K562 (cell line): ENCODE data around the gene B3GAT3. TPM values are rescaled to one million over a fixed set of nuclear protein-coding genes. Genes with fewer than 3 reads are reported as not detected.

Experiments
- EP400 ChIP-seq: fragments of 450-650 bp; IDR thresholded peaks from 2 replicates; pipeline ENCODE4 v1.6.1; 2017; ENCODE audit warnings: antibody characterized with exemption, mild to moderate bottlenecking, moderate library complexity
- ESRRA ChIP-seq: fragments of 450-650 bp; IDR thresholded peaks from 2 replicates; pipeline ENCODE4 v1.6.1; 2014; ENCODE audit warnings: low read depth, mild to moderate bottlenecking, moderate library complexity, borderline replicate concordance
- ETV1 ChIP-seq: fragments of 450-650 bp; conservative IDR thresholded peaks from 2 replicates; pipeline ENCODE4 v1.6.1; 2016; ENCODE audit warnings: missing genetic modification characterization, control low read depth, low read depth, missing compliant biosample characterization
- ETV5 ChIP-seq: sonication (generic); formaldehyde crosslinking; IDR thresholded peaks from 2 replicates; pipeline ENCODE4 v1.4.0; 2020; ENCODE audit warnings: low read depth, mild to moderate bottlenecking, missing genetic modification reagents
- HOXB6 ChIP-seq: fragments of 250-450 bp; sonication (Bioruptor Pico); IDR thresholded peaks from 2 replicates; pipeline ENCODE4 v1.5.1; 2022; ENCODE audit warnings: mild to moderate bottlenecking, borderline replicate concordance
- KDM4B ChIP-seq, 2 experiments: fragments of 450-650 bp in 1 of 2; sonication (generic) in 1 of 2; IDR thresholded peaks; 2 replicates each; pipeline ENCODE4 v1.6.1; 2016 to 2017; ENCODE audit warnings: borderline replicate concordance in 2 of 2, antibody characterized with exemption in 1 of 2, low read depth in 1 of 2, mild to moderate bottlenecking in 1 of 2
- MIER1 ChIP-seq: fragments of 450-650 bp; IDR thresholded peaks from 2 replicates; pipeline ENCODE4 v1.6.1; 2016; ENCODE audit warnings: antibody characterized with exemption, mild to moderate bottlenecking, low read depth
- NCOA1 ChIP-seq: fragments of 450-650 bp; IDR thresholded peaks from 2 replicates; pipeline ENCODE4 v1.6.1; 2016; ENCODE audit warnings: low read depth
- NONO ChIP-seq, 2 experiments: fragments of 200-400 bp in 1 of 2; fragments of 450-650 bp in 1 of 2; formaldehyde crosslinking in 1 of 2; IDR thresholded peaks; 2 replicates each; pipeline ENCODE4 v1.6.1; 2017; ENCODE audit warnings: low read depth in 2 of 2, mild to moderate bottlenecking in 2 of 2, moderate library complexity in 2 of 2, low read length in 1 of 2
- PHB ChIP-seq: fragments of 250-450 bp; sonication (Bioruptor Pico); IDR thresholded peaks from 2 replicates; pipeline ENCODE4 v1.5.0; 2021
- PHB2 ChIP-seq: fragments of 450-650 bp; IDR thresholded peaks from 2 replicates; pipeline ENCODE4 v1.6.1; 2017; ENCODE audit warnings: low read depth
- PML ChIP-seq: IDR thresholded peaks from 2 replicates; pipeline ENCODE4 v1.6.1; 2012; ENCODE audit warnings: low read length, inconsistent platforms
- PTRF ChIP-seq: fragments of 450-650 bp; IDR thresholded peaks from 2 replicates; pipeline ENCODE4 v1.6.1; 2016; ENCODE audit warnings: mild to moderate bottlenecking, missing genetic modification characterization, missing compliant biosample characterization
- SIN3A ChIP-seq, 2 experiments: fragments of 150-350 bp in 1 of 2; IDR thresholded peaks; 2 replicates each; pipeline ENCODE4 v1.6.1; 2011 to 2016; ENCODE audit warnings: borderline replicate concordance in 2 of 2, low read depth in 2 of 2, low read length in 2 of 2, mild to moderate bottlenecking in 2 of 2, moderate library complexity in 2 of 2; ENCODE audit not compliant: control insufficient read depth in 1 of 2
- SRSF3 ChIP-seq: fragments of 200-400 bp; formaldehyde crosslinking; IDR thresholded peaks from 2 replicates; pipeline ENCODE4 v1.6.1; 2016; ENCODE audit warnings: mild to moderate bottlenecking, low read length, moderate library complexity; ENCODE audit not compliant: insufficient read depth
- XRCC5 ChIP-seq: fragments of 200-400 bp; formaldehyde crosslinking; IDR thresholded peaks from 2 replicates; pipeline ENCODE4 v1.6.1; 2017; ENCODE audit warnings: low read depth, mild to moderate bottlenecking, low read length
- ZNF121 ChIP-seq: sonication (generic); formaldehyde crosslinking; conservative IDR thresholded peaks from 2 replicates; pipeline ENCODE4 v1.8.0; 2022; ENCODE audit warnings: missing genetic modification reagents
- ZNF79 ChIP-seq: fragments of 250-450 bp; sonication (Bioruptor Pico); IDR thresholded peaks from 2 replicates; pipeline ENCODE4 v1.4.0; 2020; ENCODE audit warnings: low read depth, mild to moderate bottlenecking, moderate library complexity
- polyA plus RNA-seq, 8 experiments: library from polyadenylated mRNA; depleted of rRNA in 4 of 8; stranded (reverse) in 5 of 8; unstranded in 3 of 8; fragments of >200 nt; fragmentation: Nextera tagmentation in 2 of 8; fragmentation: Illumina TruSeq in 1 of 8; extraction: Ambion mirVana in 2 of 8; extraction: Trizol in 1 of 8; gene quantifications; 2 replicates each; pipeline versions ENCODE4 v1.2.1 to v1.2.3, GENCODE V29; 2011 to 2014; ENCODE audit warnings: inconsistent platforms in 1 of 8, missing spikeins in 1 of 8
- total RNA-seq, 7 experiments: library from RNA; depleted of rRNA in 6 of 7; stranded (reverse); fragments of >200 nt in 6 of 7; fragmentation: Illumina TruSeq in 2 of 7; extraction: Trizol in 2 of 7; gene quantifications; 2 replicates each; pipeline versions ENCODE4 v1.2.1 to v1.2.3, GENCODE V29; 2011 to 2021; ENCODE audit warnings: low replicate concordance in 1 of 7
- TF ChIP-seq, protein P1 (sequence below): sonication (generic); formaldehyde crosslinking; IDR thresholded peaks from 2 replicates; pipeline ENCODE4 v1.8.1; 2023; ENCODE audit warnings: mild to moderate bottlenecking, missing genetic modification reagents, moderate library complexity
- TF ChIP-seq, protein P2 (sequence below): fragments of 250-450 bp; sonication (Bioruptor Pico); IDR thresholded peaks from 2 replicates; pipeline ENCODE4 v1.9.0; 2021; ENCODE audit warnings: mild to moderate bottlenecking
- TF ChIP-seq, protein P3 (sequence below), 2 experiments: fragments of 450-650 bp in 1 of 2; sonication (generic) in 1 of 2; formaldehyde crosslinking in 1 of 2; IDR thresholded peaks in 1 of 2; conservative IDR thresholded peaks in 1 of 2; 2 replicates each; pipeline versions ENCODE4 v1.6.1 to v1.8.1; 2016 to 2023; ENCODE audit warnings: mild to moderate bottlenecking in 2 of 2, moderate library complexity in 2 of 2, inconsistent platforms in 1 of 2, missing genetic modification reagents in 1 of 2
- TF ChIP-seq, protein P4 (sequence below): fragments of 450-650 bp; IDR thresholded peaks from 2 replicates; pipeline ENCODE4 v1.6.1; 2016; ENCODE audit warnings: borderline replicate concordance

The B3GAT3 gene
- total and polyA plus RNA-seq, 9 of the 15 experiments (the other 6 are each of a cell fraction or from before 2014, with no cell fraction given) = 0.30 to 64.0 (median 21.4) TPM

DNA sequence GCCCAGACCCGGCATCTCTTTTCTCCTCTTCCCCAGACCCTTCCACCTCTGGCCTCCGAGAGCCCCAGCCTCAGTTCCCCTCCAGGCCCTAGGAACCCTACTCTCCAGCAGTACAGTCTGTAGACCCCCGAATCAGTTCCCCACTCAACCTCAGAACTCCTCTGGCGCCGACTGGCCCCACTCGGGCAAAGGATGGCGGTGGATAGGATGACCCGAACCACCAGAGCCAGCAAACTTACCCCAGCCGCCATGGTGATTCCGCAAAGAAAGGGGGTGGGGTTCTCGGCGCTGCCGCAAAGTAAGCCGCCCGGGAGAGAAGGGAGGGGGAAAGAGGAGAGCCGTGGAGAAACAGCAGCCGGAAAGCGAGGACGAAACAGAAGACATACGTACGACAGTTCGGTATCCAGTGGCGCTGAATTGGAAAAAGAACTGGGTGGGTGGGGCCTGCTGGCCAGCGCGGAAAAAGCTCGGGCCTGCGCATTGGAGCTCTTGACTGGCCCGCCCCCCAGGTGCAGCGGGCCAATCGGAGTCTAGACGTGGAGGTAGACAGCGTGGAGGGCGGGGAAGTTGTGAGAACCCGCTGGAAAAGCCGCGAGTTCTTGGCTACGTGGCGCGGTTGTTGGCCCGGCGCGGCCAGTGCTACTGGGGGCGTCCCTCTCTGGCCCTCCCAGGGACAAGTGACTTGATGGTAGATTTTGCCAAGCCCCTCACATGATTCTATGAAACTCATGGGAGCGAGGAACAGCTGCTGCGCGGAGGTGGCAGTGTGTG lies 48.0 kb downstream of the B3GAT3 start, which contains the start of gene EEF1G (continued):
- TF ChIP-seq XRCC5 (0 out of 2 replicates have a peak, but pooled peaks have one; percentile 22), PHB2 (0 out of 2 replicates have a peak, but pooled peaks have one; percentile 21), PML (peak; percentile 80), ETV5 (peak; percentile 62; the same call in 1 of the 2 replicates), EP400 (peak; percentile 91), SIN3A (IDR thresholded peaks at IDR 0.05; ENCODE audit: borderline replicate concordance in 2 of 2, control insufficient read depth in 1 of 2, low read depth in 2 of 2, low read length in 2 of 2) (peak; percentile 58 to 66; a peak in 2 of 4 replicates), ZNF79 (CRISPR knock-in tag) (no peak), NONO (IDR thresholded peaks at IDR 0.05; ENCODE audit: low read depth in 2 of 2, low read length in 1 of 2) (peak in 1 of 2 experiments; percentile 41; a peak in 1 of 4 replicates), KDM4B (IDR thresholded peaks at IDR 0.05; ENCODE audit: borderline replicate concordance in 2 of 2, low read depth in 1 of 2) (0 out of 4 replicates have a peak, but pooled peaks of 1 of the 2 experiments have one; percentile 9), PTRF (tag) (no peak), ZNF121 (CRISPR knock-in tag) (no peak), NCOA1 (peak; percentile 22; the same call in 1 of the 2 replicates), ESRRA (peak; percentile 11), MIER1 (peak; percentile 53; the same call in 1 of the 2 replicates), HOXB6 (CRISPR knock-in tag) (no peak), ETV1 (no peak), SRSF3 (no peak), PHB (CRISPR knock-in tag) (peak; percentile 89; the same call in 1 of the 2 replicates)
- TF ChIP-seq, protein P1, sequence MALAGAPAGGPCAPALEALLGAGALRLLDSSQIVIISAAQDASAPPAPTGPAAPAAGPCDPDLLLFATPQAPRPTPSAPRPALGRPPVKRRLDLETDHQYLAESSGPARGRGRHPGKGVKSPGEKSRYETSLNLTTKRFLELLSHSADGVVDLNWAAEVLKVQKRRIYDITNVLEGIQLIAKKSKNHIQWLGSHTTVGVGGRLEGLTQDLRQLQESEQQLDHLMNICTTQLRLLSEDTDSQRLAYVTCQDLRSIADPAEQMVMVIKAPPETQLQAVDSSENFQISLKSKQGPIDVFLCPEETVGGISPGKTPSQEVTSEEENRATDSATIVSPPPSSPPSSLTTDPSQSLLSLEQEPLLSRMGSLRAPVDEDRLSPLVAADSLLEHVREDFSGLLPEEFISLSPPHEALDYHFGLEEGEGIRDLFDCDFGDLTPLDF (CRISPR knock-in tag) = 0 out of 2 replicates have a peak, but pooled peaks have one; percentile 34
- TF ChIP-seq, protein P2, sequence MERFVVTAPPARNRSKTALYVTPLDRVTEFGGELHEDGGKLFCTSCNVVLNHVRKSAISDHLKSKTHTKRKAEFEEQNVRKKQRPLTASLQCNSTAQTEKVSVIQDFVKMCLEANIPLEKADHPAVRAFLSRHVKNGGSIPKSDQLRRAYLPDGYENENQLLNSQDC = 0 out of 2 replicates have a peak, but pooled peaks have one; percentile 21
- TF ChIP-seq, protein P3, sequence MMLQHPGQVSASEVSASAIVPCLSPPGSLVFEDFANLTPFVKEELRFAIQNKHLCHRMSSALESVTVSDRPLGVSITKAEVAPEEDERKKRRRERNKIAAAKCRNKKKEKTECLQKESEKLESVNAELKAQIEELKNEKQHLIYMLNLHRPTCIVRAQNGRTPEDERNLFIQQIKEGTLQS (IDR thresholded peaks at IDR 0.05) = no peak
- TF ChIP-seq, protein P3 (CRISPR knock-in tag; conservative IDR thresholded peaks at IDR 0.05) = peak; percentile 64; the same call in 1 of the 2 replicates
- TF ChIP-seq, protein P4, sequence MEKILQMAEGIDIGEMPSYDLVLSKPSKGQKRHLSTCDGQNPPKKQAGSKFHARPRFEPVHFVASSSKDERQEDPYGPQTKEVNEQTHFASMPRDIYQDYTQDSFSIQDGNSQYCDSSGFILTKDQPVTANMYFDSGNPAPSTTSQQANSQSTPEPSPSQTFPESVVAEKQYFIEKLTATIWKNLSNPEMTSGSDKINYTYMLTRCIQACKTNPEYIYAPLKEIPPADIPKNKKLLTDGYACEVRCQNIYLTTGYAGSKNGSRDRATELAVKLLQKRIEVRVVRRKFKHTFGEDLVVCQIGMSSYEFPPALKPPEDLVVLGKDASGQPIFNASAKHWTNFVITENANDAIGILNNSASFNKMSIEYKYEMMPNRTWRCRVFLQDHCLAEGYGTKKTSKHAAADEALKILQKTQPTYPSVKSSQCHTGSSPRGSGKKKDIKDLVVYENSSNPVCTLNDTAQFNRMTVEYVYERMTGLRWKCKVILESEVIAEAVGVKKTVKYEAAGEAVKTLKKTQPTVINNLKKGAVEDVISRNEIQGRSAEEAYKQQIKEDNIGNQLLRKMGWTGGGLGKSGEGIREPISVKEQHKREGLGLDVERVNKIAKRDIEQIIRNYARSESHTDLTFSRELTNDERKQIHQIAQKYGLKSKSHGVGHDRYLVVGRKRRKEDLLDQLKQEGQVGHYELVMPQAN = peak; percentile 65
